Germinal center (tissue), 1 donor: ENCODE data around the gene SREK1IP1.
A peak's percentile ranks its signal among the peaks of the same experiment; 100 is the strongest.

Source experiments
- DNase-seq: peaks from one replicate; pipeline ENCODE4 v3.0.0; 2012; ENCODE audit warnings: mixed read lengths, low spot score

Gene SREK1IP1

GRCh38 chr5:64768358-64769312, at the start of gene SREK1IP1, which contains the start of gene CWC27:
TSS of gene SREK1IP1 (minus strand) at chr5:64768691. CDS start at chr5:64768517, 174 bp downstream.
TSS of gene CWC27 (plus strand) at chr5:64768930. CDS start at chr5:64769147, 217 bp downstream.
- DNase-seq: peak; percentile 74

DNA sequence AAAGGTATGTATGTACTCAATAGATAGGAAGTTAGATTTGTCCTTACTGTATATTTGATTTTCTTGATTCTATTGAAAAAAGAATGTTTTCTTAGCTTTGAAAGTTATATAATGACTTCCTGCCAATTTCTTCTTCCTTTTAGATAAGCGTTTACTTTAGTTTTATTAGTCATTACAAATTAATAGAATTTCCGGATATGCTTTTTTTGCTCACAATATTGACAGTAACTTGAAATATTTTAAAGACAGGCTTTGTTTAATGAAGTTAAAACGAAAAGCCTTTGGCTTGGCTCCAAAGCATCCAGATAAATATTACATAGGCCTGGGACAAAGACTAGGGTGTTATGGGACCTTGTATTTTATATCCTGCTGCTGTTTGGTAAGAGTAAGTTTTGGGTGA, 49.8 kb upstream of the SREK1IP1 start:
- DNase-seq: no peak

DNA sequence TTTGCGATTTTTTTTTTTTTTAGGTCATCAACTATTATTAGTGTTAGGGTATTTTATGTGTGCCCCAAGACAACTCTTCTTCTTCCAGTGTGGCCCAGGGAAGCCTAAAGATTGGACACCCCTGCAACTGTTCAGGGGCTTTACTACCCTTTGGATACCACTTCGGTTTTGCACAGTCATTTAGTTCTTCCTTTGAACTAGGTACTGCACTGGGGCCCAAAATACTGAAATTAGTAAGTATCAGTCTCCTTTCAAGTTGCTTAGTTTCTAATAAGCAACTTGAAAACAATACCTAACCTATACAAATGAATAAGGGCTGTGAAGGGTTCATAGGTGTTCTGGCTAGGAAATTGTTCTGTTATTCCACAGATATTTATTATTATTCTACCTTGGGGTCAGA, 45.6 kb upstream of the SREK1IP1 start:
- no peak for DNase-seq

DNA sequence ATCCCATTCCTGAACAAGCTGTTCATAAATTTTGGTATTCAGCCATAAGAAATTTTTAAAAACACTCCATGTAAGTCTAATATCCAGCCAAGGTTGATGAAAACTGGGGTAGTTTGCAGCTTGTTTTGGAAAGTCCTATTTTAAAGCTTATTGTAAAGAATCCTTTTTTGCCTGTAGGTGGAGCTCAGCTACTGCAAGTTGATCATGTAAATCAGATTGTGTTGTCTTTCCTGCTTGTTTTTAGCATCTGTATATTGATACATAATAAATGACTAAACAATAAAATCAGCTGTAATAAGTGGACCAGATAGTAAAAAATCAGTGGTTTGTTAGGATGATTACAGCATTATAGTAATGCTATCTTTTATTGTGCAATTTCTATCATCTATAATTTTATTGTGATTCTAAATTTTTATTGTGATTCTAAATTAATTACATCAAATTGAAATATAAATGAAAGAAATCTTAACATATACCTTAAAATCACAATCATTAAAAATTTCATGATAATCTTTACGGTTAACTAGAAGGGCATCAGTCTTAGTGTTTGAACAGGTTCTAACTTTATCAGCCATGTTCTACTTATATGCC, 42.7 kb upstream of the SREK1IP1 start:
- DNase-seq: peak; percentile 5

GRCh38 chr5:64807520-64807919, 39.0 kb upstream of the SREK1IP1 start:
- DNase-seq: no peak

- no peak for DNase-seq
Observed at GRCh38 chr5:64806537-64806936, 38.0 kb upstream of the SREK1IP1 start.

- DNase-seq: no peak
Observed at GRCh38 chr5:64800926-64801325, 32.4 kb upstream of the SREK1IP1 start.

- no peak for DNase-seq
Observed at GRCh38 chr5:64796301-64796700, 27.8 kb upstream of the SREK1IP1 start.

DNA sequence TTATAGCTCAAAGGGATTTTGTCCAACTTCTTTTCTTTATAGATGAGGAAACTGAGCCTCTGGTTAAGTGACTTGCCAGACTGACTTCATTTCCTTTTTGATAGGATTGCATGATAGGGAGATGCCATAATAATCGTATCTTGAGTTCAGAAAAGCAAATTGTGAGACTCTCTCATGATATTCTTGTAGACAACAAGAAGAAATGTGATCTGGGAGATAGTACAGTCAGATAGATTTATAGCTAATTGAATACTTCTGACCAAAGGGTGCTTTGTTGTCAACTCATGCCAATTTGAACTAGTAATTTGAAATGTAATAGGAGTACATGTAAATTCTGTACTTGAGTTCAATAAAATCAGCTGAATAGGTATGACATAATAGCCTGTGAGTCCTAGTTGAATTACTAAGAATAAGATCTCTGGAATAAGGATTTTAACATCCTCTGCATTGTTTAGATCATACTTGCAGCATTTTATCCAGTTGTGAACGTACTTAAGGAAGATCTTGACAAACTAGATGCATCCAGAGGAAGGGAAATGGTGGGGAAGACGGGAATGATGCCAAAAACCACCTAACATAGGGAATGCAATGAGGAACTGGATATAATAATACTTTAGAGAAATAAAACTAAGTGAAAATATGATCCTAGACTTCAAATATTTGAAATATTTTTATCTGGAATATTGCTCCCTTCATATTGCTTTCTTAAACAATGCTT, 25.7 kb upstream of the SREK1IP1 start:
- DNase-seq: no peak

DNA sequence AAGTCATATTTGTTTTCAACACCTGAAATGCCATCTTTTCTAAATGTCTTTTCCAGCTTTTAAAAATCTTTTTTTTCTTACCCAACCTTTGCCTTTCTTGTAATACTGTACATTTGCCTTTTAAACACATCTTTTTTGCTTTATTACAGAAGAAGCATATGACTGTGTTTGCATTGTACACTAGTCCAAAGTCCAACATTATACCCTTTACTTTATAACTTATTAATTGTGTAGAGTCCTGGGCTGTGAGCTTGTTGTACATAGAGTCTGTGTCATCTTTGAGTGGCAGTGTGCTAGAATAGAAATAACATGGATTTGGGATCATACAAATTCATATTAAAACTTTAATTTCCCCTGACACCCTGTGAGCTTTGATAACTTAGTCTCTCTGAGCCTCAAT, 24.0 kb upstream of the SREK1IP1 start:
- no peak for DNase-seq

- DNase-seq: no peak
Observed at GRCh38 chr5:64790210-64790609, 21.7 kb upstream of the SREK1IP1 start.

- DNase-seq: no peak
Observed at GRCh38 chr5:64789457-64789856, 21.0 kb upstream of the SREK1IP1 start.

DNA sequence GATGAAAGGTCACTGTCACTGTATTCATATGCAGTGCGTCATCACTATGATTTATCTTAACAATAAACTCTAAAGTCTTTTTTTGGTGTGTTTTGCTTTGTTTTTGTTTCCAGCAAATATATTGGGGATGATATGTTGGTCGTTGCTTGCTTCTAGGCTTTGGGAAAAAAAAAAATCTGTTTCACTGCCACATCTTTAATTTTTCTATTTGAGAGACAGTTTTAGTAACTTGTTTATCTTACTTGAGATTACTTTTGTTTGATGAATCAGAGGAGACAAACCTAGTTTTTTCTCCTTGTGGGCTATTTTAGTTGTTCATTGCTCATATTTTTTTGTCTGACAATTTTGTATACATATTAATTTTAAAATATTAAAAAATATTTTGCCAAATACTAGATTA, 19.7 kb upstream of the SREK1IP1 start:
- no peak for DNase-seq

GRCh38 chr5:64786372-64786771, 17.9 kb upstream of the SREK1IP1 start:
- no peak for DNase-seq

GRCh38 chr5:64784451-64785025, 16.0 kb upstream of the SREK1IP1 start:
- peak; percentile 12 for DNase-seq

DNA sequence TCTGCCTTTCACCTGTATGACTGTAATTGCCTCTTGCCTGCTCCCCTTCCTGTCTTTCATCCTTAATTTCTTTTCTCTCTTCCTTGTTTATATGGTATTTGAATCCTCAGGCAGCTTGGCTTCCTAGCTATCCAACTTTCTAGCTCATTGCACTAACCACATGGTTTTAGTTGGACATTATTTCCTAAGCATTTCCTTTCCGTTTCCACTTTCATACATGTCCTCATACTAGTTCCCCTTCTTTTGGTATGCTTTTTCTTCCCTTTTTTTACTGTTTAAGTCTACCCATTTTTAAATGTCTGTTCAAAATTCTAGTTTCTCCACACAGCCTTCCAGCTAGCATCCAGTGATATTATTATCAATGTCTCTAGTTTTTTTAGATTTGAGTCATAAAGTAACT, 6.8 kb upstream of the SREK1IP1 start:
- no peak for DNase-seq

DNA sequence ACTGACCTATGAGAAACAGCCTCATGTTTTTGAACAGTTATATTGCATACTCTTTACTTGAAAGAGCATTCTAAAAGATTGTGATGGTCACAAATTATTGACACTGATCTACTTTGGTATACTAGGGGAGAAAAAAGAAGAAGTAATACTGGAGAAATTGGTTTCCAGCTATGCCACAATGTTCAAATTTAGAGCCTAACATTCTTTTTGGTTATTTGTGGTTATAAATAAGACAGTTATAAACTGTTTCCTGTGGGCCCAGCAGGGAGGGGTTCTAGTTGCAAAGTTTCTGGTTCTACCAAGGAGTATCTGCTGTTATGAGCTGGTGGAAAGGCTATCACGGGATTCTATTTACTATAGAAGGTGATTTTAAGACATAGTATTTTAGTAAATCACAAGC, 5.0 kb upstream of the SREK1IP1 start:
- DNase-seq: no peak

- no peak for DNase-seq
Observed at GRCh38 chr5:64771736-64772135, 3.2 kb upstream of the SREK1IP1 start.

- no peak for DNase-seq
Observed at GRCh38 chr5:64769855-64770254, 1.4 kb upstream of the SREK1IP1 start.

GRCh38 chr5:64767959-64768357, 533 bp downstream of the SREK1IP1 start:
- no peak for DNase-seq

GRCh38 chr5:64766941-64767340, 1.6 kb downstream of the SREK1IP1 start:
- no peak for DNase-seq

- DNase-seq: no peak
Observed at GRCh38 chr5:64765804-64766504, 2.5 kb downstream of the SREK1IP1 start.
